Measurements from ENCODE around the gene STXBP5.

Gene STXBP5

GRCh38 chr6:147401779-147402178, 197.6 kb downstream of the STXBP5 start:
- H3K4me1 ChIP-seq (ENCODE audit: low read length), result no peaks in the 10 kb centered on the region
- no peaks in the 10 kb centered on the region for H3F3A ChIP-seq (ENCODE audit: insufficient read depth, low read length)
- no peaks in the 10 kb centered on the region for H3K79me2 ChIP-seq (ENCODE audit: low read length)
- H3K4me2 ChIP-seq (ENCODE audit: low read depth, low read length), result no peak overlapping the region
- no peak overlapping the region for H3K9ac ChIP-seq (ENCODE audit: low read length)
- H2AFZ ChIP-seq (ENCODE audit: low read length), result no peak overlapping the region
- DNase-seq, result no peak
- no peaks in the 10 kb centered on the region for H4K20me1 ChIP-seq (ENCODE audit: insufficient read depth, low read length)
- no peak overlapping the region for H3K27ac ChIP-seq (ENCODE audit: low read length)
- H3K9me2 ChIP-seq (replicated peaks; ENCODE audit: insufficient read depth, low read length), result no peaks in the 10 kb centered on the region
- H3K9me3 ChIP-seq (replicated peaks; ENCODE audit: insufficient read depth, low read length), result no peaks in the 10 kb centered on the region
- no peaks in the 10 kb centered on the region for H3K27me3 ChIP-seq (replicated peaks; ENCODE audit: insufficient read depth, low read length)
- H3K4me3 ChIP-seq (ENCODE audit: low read length), result no peak overlapping the region
- H3K36me3 ChIP-seq (replicated peaks; ENCODE audit: insufficient read depth, low read length), result no peaks in the 10 kb centered on the region
- no peak for TF ChIP-seq CTCF (IDR thresholded peaks at IDR 0.05; ENCODE audit: low read length)

DNA sequence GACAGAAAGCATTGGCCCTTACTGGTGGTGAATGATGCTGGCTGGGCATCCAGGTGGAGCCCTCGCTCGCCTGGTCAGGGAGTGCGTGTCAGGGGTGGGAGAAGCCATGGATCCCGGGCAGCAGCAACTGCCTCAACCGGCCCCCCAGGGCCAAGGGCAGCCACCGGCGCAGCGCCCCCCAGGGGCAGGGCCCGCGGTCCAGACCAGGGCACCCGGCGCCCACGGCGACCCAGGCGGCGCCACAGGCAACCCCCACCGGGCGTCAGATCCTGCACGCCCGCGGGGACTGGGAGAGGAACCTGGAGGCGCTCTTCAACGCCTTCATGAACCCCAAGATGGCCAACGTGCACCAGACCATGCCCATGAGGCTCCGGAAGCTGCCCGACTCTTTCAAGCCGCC, 202.6 kb downstream of the STXBP5 start:
- Histone ChIP-seq H3K27ac (ENCODE audit: low read length) (no peak overlapping the region), H3K9me3 (replicated peaks; ENCODE audit: insufficient read depth, low read length) (no peaks in the 10 kb centered on the region), H2AFZ (ENCODE audit: low read length) (no peak overlapping the region), H3K4me3 (ENCODE audit: low read length) (no peak overlapping the region), H3K79me2 (ENCODE audit: low read length) (no peaks in the 10 kb centered on the region), H3K4me1 (ENCODE audit: low read length) (no peaks in the 10 kb centered on the region), H4K20me1 (ENCODE audit: insufficient read depth, low read length) (no peaks in the 10 kb centered on the region), H3K27me3 (replicated peaks; ENCODE audit: insufficient read depth, low read length) (no peaks in the 10 kb centered on the region), H3K9me2 (replicated peaks; ENCODE audit: insufficient read depth, low read length) (no peaks in the 10 kb centered on the region), H3K4me2 (ENCODE audit: low read depth, low read length) (no peak overlapping the region), H3K36me3 (replicated peaks; ENCODE audit: insufficient read depth, low read length) (no peaks in the 10 kb centered on the region), H3F3A (ENCODE audit: insufficient read depth, low read length) (no peaks in the 10 kb centered on the region), H3K9ac (ENCODE audit: low read length) (no peak overlapping the region)
- no peak for DNase-seq
- no peak for TF ChIP-seq CTCF (IDR thresholded peaks at IDR 0.05; ENCODE audit: low read length)
- TF ChIP-seq EZH2phosphoT487 (IDR thresholded peaks at IDR 0.05; ENCODE audit: low read length), result no peak
- TF ChIP-seq EZH2 (optimal IDR thresholded peaks at IDR 0.05; ENCODE audit: low read depth, low read length), result no peak

DNA sequence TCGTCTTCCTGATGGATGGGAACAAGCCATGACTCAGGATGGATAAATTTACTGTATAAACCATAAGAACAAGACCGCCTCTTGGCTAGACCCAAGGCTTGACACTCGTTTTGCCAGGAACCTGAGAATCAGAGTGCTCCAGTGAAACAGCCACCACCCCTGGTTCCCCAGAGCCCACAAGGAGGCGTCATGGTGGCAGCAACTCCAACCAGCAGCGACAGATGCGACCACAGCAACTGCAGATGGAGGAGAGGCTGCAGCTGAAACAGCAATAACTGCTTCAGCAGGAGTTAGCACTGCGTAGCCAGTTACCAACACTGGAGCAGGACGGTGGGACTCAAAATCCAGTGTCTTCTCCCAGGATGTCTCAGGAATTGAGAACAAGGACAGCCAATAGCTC, 203.4 kb downstream of the STXBP5 start:
- no peaks in the 10 kb centered on the region for H3K9me2 ChIP-seq (replicated peaks; ENCODE audit: insufficient read depth, low read length)
- no peak overlapping the region for H2AFZ ChIP-seq (ENCODE audit: low read length)
- no peak overlapping the region for H3K4me2 ChIP-seq (ENCODE audit: low read depth, low read length)
- H3K9me3 ChIP-seq (replicated peaks; ENCODE audit: insufficient read depth, low read length), result no peaks in the 10 kb centered on the region
- H3F3A ChIP-seq (ENCODE audit: insufficient read depth, low read length), result no peaks in the 10 kb centered on the region
- no peaks in the 10 kb centered on the region for H3K27me3 ChIP-seq (replicated peaks; ENCODE audit: insufficient read depth, low read length)
- no peak for DNase-seq
- no peak overlapping the region for H3K4me3 ChIP-seq (ENCODE audit: low read length)
- H3K9ac ChIP-seq (ENCODE audit: low read length), result no peak overlapping the region
- H3K79me2 ChIP-seq (ENCODE audit: low read length), result no peaks in the 10 kb centered on the region
- H4K20me1 ChIP-seq (ENCODE audit: insufficient read depth, low read length), result no peaks in the 10 kb centered on the region
- H3K4me1 ChIP-seq (ENCODE audit: low read length), result no peaks in the 10 kb centered on the region
- TF ChIP-seq EZH2phosphoT487 (IDR thresholded peaks at IDR 0.05; ENCODE audit: low read length) (no peak), EZH2 (optimal IDR thresholded peaks at IDR 0.05; ENCODE audit: low read depth, low read length) (no peak), CTCF (IDR thresholded peaks at IDR 0.05; ENCODE audit: low read length) (no peak)
- no peak overlapping the region for H3K27ac ChIP-seq (ENCODE audit: low read length)
- H3K36me3 ChIP-seq (replicated peaks; ENCODE audit: insufficient read depth, low read length), result no peaks in the 10 kb centered on the region

DNA sequence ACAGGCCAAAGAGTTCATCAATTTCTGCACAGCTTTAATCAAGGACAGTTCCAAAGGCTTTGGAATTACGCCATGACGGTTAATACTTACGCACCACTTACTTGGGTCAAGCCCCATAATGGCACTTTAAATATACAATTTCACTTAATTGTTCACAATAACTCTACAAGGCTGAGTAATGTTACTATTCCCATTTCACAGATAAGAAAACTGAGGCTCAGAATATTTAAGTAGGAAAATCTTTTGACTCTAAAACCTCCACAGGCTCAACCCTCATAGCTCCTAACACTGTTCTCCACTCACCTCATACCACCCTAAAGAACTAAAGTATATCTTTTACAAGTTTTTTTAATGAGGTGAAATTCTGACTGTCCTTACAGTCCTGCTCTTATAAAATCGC, 212.4 kb downstream of the STXBP5 start:
- Histone ChIP-seq H3K4me1 (ENCODE audit: low read length) (no peaks in the 10 kb centered on the region), H3K36me3 (replicated peaks; ENCODE audit: insufficient read depth, low read length) (no peaks in the 10 kb centered on the region), H4K20me1 (ENCODE audit: insufficient read depth, low read length) (no peaks in the 10 kb centered on the region), H3K4me2 (ENCODE audit: low read depth, low read length) (no peak overlapping the region), H3K9ac (ENCODE audit: low read length) (no peak overlapping the region), H2AFZ (ENCODE audit: low read length) (no peak overlapping the region), H3K9me2 (replicated peaks; ENCODE audit: insufficient read depth, low read length) (no peaks in the 10 kb centered on the region), H3K9me3 (replicated peaks; ENCODE audit: insufficient read depth, low read length) (no peaks in the 10 kb centered on the region), H3K4me3 (ENCODE audit: low read length) (no peak overlapping the region), H3K27me3 (replicated peaks; ENCODE audit: insufficient read depth, low read length) (no peaks in the 10 kb centered on the region), H3K27ac (ENCODE audit: low read length) (no peak overlapping the region), H3F3A (ENCODE audit: insufficient read depth, low read length) (no peaks in the 10 kb centered on the region), H3K79me2 (ENCODE audit: low read length) (no peaks in the 10 kb centered on the region)
- no peak for DNase-seq
- TF ChIP-seq EZH2 (optimal IDR thresholded peaks at IDR 0.05; ENCODE audit: low read depth, low read length), result no peak
- TF ChIP-seq EZH2phosphoT487 (IDR thresholded peaks at IDR 0.05; ENCODE audit: low read length), result no peak
- no peak for TF ChIP-seq CTCF (IDR thresholded peaks at IDR 0.05; ENCODE audit: low read length)

All from MM.1S (cell line).